ENCODE measurements around the gene POPDC3. TPM values are rescaled to one million over a fixed set of nuclear protein-coding genes. Genes with fewer than 3 reads are reported as not detected.
A peak's percentile ranks its signal among the peaks of the same experiment; 100 is the strongest.

Gene POPDC3, protein sequence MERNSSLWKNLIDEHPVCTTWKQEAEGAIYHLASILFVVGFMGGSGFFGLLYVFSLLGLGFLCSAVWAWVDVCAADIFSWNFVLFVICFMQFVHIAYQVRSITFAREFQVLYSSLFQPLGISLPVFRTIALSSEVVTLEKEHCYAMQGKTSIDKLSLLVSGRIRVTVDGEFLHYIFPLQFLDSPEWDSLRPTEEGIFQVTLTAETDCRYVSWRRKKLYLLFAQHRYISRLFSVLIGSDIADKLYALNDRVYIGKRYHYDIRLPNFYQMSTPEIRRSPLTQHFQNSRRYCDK
- 5.7 and 6.0 TPM in 2 replicates for total RNA-seq (2021)
- long read RNA-seq, transcript POPDC3-203 (4 exons, 1,029 nt), result major isoform, 8 of 11 reads
- long read RNA-seq, partial matches to known transcripts, result 1 of 11 reads
- long read RNA-seq, other reads (novel, unspliced or antisense), result 1 of 11 reads

DNA sequence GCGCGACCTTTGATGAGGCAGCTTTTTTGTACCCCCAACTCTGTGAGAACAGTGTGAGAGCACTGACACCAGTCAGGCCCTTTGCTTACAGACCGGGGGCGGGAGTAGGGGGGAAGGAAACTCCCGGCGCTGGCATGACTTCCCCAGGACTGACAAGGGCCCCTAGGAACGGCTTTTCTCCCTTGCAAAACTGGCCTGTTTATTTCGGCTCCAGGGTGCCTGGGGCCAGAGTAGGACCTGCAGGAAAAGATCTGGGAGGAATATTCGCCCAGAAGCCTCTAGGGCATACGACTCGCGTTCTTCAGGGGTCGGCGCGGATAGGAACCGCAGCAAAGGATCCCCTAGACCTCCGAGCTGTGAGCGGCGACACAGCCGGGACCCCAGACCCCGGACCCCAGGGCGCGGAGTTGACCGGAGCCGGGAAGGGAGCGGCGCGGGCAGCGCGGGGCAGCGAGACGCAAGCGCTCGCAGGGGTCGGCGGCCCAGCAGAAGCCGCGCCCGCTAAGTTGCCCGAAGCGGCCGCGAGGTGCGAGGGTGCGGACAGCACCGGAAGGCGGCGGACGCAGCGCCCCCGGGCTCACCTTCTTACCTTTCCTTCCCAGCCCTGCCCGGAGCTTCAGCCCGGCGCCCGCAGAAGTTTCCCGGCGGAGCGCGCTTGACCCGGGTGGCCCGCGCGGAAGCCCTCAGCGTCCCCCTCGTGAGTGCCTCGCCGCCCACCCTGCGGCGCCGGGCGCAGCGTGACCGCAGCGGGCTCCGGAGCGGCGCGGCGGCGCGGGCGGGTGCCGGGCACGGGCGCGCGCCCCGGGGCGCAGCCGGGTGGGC, at the start of gene POPDC3:
POPDC3 (minus strand) TSS at position 771 of the 822 bp plus-strand sequence. CDS start 18,105 bp downstream, outside the sequence.
- Histone ChIP-seq H3K23me2 (ENCODE audit: insufficient read length, low read depth, low read length, poor library complexity, severe bottlenecking) (peaks cover 7% of the 10 kb centered on the region), H2BK20ac (ENCODE audit: low read depth, low read length, poor library complexity, severe bottlenecking) (no peak within 1 kb of the TSS), H3K4me2 (ENCODE audit: insufficient read depth, insufficient read length, low read length) (peak within 1 kb of the TSS; percentile 57), H3K14ac (ENCODE audit: insufficient read depth, low read length) (no peak within 1 kb of the TSS), H2BK5ac (ENCODE audit: insufficient read length, low read length) (no peak within 1 kb of the TSS), H3K9ac (ENCODE audit: extremely low read depth, insufficient read length, low read length) (no peak within 1 kb of the TSS), H3K18ac (ENCODE audit: insufficient read length, low read depth, low read length) (peak within 1 kb of the TSS; percentile 35), H4K91ac (ENCODE audit: insufficient read length, low read depth, low read length) (no peak within 1 kb of the TSS), H3K27me3 (ENCODE audit: insufficient read depth, low read length) (no peaks in the 10 kb centered on the region; the same call in 1 of the 2 replicates), H3K56ac (ENCODE audit: insufficient read length, low read depth, low read length) (no peak within 1 kb of the TSS), H3K79me1 (ENCODE audit: insufficient read depth, low read depth, low read length, poor library complexity, severe bottlenecking) (no peaks in the 10 kb centered on the region), H3K4ac (ENCODE audit: low read depth, low read length) (no peak within 1 kb of the TSS), H3K4me1 (ENCODE audit: insufficient read depth, low read length) (peaks cover 2% of the 10 kb centered on the region; the same call in 1 of the 2 replicates), H2AFZ (ENCODE audit: low read length) (no peak within 1 kb of the TSS), H3T11ph (ENCODE audit: low read length) (no peak within 1 kb of the TSS), H3K9me3 (ENCODE audit: control insufficient read depth, low read depth, low read length) (no peaks in the 10 kb centered on the region), H4K8ac (replicated peaks; ENCODE audit: insufficient read length, low read depth, low read length) (no peak within 1 kb of the TSS), H2BK120ac (ENCODE audit: low read depth, low read length, poor library complexity, severe bottlenecking) (no peak within 1 kb of the TSS), H4K5ac (ENCODE audit: insufficient read length, low read depth, low read length) (no peak within 1 kb of the TSS), H2BK12ac (ENCODE audit: insufficient read length, low read depth, low read length) (no peak within 1 kb of the TSS), H4K20me1 (ENCODE audit: control insufficient read depth, insufficient read depth, insufficient read length) (no peaks in the 10 kb centered on the region), H3K27ac (ENCODE audit: insufficient read length, low read depth, low read length) (no peak within 1 kb of the TSS), H3K79me2 (ENCODE audit: insufficient read depth, low read length) (no peaks in the 10 kb centered on the region), H2BK15ac (ENCODE audit: low read depth, low read length) (no peak within 1 kb of the TSS), H3K23ac (ENCODE audit: insufficient read length, low read depth, low read length) (no peak within 1 kb of the TSS), H2AK5ac (ENCODE audit: insufficient read length, low read length) (no peak within 1 kb of the TSS)
- Mint-ChIP-seq H3K9me3 (no peaks in the 10 kb centered on the region; a peak in 1 of 5 replicates), H3K27ac (no peak within 1 kb of the TSS; a peak in 1 of 7 replicates), H3K36me3 (ENCODE audit: insufficient read depth in 1 of 3, low read depth in 3 of 3) (no peaks in the 10 kb centered on the region; a peak in 1 of 7 replicates), H3K4me1 (peaks cover 35 to 49% of the 10 kb centered on the region in 2 experiments), H3K4me3 (peak within 1 kb of the TSS; percentile 72 to 84), H3K27me3 (ENCODE audit: low read depth) (peaks cover 25% of the 10 kb centered on the region)
- WGBS (ENCODE audit: extremely low coverage, insufficient read length, low lambda C conversion rate), result no CpG with 5 or more reads among the region's 90 CpGs
- peak; percentile 70 for DNase-seq
- TF ChIP-seq, protein P1, sequence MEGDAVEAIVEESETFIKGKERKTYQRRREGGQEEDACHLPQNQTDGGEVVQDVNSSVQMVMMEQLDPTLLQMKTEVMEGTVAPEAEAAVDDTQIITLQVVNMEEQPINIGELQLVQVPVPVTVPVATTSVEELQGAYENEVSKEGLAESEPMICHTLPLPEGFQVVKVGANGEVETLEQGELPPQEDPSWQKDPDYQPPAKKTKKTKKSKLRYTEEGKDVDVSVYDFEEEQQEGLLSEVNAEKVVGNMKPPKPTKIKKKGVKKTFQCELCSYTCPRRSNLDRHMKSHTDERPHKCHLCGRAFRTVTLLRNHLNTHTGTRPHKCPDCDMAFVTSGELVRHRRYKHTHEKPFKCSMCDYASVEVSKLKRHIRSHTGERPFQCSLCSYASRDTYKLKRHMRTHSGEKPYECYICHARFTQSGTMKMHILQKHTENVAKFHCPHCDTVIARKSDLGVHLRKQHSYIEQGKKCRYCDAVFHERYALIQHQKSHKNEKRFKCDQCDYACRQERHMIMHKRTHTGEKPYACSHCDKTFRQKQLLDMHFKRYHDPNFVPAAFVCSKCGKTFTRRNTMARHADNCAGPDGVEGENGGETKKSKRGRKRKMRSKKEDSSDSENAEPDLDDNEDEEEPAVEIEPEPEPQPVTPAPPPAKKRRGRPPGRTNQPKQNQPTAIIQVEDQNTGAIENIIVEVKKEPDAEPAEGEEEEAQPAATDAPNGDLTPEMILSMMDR (conservative IDR thresholded peaks at IDR 0.05), result peak; percentile 40; the same call in 2 of the 3 replicates
